NCI-H2107 treated with DMSO at 0.1 percent for 48 hours (cell line): Measurements from ENCODE around the gene GBP2.
"Not testable (repeated sequence)": the region's sequence is repeated elsewhere in the genome, so short reads cannot be mapped to it uniquely, and the experiment has no call there.

ENCODE experiments used
- DNase-seq: peaks from one replicate; lab custom pipeline; 2025; ENCODE audit not compliant: unreplicated experiment; lab: John Stamatoyannopoulos, UW

Gene GBP2

DNA sequence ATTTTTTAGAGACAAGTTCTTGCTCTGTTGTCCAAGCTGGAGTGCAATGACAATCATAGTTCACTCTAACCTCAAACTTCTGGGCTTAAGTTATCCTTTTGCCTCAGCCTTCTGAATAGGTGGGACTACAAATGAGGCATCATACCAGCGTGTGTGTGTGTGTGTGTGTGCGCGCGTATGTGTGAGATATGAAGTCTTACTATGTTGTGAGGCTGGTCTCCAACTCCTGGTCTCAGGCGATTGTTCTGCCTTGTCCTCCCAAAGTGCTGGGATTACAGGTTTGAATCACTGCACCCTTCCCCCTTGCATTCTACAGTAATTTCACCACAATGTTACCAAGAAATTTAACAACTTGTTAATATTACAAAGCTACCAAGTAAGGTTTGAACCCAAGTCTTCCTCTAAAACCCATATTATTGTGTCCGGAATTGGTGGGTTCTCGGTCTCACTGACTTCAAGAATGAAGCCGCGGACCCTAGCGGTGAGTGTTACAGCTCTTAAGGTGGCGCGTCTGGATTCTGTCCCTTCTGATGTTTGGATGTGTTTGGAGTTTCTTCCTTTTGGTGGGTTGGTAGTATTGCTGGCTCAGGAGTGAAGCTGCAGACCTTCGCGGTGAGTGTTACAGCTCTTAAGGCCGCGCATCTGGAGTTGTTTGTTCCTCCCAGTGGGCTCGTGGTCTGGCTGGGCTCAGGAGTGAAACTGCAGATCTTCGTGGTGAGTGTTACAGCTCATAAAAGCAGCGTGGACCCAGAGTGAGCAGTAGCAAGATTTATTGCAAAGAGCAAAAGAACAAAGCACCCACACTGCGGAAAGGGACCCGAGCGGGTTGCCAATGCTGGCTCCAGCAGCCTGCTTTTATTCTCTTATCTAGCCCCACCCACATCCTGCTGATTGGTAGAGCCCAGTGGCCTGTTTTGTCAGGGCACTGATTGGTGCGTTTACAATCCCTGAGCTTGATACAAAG lies 970 bp upstream of the GBP2 start:
- DNase-seq: not testable (repeated sequence)

DNA sequence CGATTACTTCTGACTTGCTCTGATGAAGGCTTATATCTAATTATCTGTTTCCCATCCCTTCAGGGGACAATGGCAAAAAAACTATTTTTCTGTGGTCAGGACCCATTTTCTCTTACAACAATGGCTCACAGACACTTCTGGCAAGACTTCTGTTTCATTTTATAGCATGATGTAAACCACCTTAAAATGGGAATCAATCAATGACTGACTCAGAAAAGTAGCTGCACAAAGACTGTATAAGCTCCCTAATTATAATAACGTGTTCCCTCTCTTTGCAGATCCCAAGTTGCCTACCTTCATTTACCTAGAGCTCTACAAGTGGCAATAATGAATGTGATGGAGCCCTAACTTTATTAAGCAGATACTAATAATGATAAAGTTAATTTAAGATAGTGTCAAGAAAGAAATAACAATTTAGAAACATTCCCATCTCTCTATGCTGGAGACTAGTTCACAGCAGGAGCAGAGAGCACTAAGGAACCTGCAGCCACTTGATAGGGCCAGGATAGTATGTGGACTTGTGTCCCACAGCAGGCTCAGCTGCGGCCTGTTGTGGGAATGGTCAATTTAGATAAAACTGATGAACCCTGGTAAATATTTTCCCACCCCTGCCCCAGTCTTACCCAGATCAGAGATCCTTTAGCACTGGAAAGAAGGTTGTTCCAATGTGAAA lies 538 bp downstream of the GBP2 start:
- DNase-seq: no peak

DNA sequence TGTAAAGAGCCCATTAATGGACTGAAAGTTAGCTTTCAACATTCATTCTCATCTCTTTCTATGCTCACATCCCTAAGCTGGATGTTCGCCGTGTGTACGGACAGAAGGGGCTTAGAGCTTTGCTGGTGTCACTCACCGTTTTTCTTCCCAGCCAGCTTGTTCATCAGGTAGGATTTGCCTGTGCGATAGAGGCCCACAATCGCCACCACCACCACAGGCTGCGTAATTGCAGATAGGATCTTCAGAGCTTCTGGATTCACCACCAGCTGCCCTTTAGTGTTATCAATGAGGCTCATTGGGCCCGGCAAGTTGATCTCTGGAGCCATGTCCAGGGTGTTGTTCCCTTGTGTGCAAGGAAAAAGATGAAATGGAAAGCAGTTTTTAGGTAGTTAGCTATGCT lies 4.3 kb downstream of the GBP2 start:
- no peak for DNase-seq

DNA sequence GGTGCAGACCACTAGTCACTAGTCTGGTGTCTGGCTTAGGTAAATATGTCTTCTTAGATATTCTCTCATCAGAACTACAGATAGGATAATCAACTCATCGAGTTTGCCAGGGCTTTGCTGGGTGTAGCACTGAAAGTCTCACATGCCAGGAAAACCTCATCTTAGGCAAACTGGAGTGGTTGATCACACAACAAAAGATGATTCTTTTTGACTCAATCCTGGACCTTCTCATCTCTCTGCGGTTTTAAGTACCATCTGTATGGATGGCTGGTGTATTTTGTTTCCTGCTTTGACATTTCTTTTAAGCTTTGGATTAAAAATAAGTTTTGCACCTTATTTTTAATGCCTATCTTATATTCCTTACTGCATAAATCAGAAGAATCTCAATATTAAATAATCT lies 11.3 kb downstream of the GBP2 start:
- no peak for DNase-seq

DNA sequence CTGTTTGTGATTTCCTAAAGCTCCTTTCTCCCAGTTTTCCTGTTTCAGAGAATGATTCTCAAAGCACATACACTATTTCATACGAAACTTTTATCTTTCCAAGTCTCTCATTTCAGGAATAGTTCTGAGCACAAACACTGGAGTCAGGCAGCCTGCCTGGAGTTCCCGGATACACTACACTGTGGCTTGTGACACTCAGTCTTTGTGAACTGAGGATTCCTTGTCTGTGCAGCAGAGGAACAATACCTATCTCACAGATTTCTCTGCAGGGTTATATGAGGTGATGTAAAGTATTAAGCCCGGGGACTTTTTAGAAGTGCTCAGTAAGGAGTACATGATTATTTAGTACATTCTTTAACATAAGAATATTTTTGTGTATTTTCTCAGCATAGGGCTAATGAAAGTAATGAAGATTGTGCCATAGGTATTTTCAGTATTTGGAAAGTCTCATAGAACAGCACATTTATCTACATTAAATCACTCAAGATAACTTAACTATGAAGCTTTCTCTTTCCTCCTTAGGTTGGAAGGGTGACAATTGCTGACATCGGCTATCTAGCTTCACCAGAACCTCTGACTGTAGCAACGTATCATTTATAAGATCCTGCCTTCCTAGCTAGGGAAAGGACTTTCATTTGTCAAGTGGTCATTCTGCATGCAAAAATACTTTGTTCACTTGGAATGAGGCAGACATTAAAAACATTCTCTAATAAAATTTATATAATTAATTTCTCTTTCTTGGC lies 12.9 kb downstream of the GBP2 start:
- DNase-seq: no peak

DNA sequence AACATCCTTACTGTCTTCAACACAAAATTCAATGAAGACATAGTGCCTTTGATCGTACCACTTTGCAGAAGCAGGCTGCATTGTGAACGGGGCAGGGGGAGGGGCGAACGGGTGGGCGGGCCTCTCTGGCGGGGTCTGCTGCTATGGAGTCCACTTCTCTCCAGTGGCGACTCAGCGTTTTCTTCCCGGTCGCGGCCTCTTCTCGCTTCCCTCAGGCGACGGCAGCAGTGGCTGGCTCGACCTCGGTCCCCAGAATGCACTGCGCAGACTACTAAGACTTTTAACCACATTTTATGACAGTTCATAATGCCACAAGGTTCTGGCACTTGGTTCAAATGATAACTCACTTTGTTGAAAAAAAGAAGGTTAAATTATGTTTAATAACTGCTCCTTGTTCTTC lies 21.2 kb downstream of the GBP2 start:
- no peak for DNase-seq

DNA sequence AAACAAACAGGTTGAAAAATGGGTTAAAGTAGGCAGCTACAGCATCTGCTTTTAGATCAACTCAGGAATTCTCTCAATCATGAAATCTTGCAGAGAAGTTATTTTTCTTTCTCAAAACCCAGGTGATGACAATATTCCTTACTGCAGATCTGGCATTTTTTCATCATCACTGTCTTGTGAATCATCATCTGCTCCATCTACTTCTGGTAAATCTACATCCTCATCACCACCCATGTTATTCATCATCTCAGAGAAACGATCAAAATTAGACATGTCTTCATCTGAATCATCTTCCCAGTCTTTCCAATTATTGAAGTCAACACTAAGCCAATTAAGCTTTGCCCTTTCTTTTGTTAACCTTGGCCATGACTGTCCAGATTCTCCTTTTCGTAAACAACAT lies 21.8 kb downstream of the GBP2 start:
- no peak for DNase-seq

DNA sequence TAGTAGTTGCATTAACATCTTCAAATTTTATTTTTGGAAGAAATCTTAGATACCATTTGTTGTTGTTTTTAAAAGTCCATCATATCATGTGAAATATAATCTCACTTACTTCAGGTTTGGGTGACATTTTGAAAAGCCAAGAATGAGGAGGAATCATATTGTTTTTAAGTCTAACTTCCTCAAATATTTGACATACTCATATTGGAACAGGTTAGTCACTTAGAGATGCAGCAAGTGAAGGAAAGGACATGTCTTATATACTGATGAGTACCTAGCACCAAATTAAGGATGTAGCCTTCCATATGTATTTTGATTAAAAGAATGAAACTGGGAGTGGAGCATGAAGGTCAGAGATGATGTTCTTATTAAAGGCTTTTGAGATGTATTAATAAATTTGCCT lies 23.9 kb downstream of the GBP2 start:
- no peak for DNase-seq

DNA sequence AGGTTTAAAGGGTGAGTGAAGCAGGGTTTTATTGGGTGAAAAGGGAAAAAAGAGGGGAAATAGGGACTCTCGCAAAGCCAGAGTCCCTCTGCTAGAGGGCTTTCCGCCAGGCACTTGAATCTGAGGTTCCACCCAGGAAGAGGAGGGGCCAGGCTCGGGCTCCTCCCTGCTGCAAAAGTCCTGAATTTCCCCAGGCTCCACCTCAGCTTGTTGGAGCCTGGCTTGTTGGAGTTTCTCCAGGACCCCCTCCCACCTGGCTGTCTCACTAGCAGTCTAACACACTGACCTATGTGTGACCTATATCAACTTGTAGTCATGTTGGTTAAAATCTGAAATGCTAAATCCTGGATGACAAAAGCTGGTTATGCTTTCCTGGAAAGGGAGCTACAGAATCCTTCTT lies 25.5 kb downstream of the GBP2 start:
- no peak for DNase-seq

DNA sequence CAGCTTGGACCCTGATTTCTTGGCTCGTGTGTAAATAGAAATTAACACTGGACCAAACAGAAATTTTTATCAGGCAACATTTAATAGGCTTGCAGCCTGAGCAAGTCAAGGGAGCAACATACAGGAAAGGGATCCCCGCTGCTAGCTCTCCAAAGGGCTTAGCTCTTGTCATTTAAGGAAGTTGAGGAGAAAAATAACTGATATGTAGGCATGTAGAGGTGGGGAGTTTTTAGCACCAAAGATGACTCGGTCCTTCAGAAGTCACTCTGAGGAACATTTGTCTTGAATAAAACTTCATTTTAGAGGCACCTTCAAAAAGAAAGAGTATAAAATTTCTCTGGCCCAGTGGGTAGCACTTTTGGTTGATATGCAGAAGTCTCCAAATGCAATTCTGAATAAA lies 27.1 kb downstream of the GBP2 start:
- no peak for DNase-seq

DNA sequence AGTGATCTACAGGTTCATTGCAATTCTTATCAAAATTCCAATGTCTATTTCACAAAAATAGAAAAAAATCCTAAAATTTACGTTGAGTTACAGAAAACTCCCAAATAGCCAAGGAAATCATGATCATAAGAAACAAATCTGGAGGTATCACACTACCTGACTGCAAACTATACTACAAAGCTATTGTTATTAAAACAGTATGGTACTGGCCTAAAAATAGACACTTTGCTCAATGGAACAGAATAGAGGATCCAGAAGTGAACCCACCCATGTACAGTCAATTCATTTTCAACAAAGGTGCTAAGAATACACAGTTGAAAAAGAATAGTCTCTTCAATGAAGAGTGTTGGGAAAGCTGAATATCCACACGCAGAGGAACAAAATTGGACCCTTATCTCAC lies 30.2 kb downstream of the GBP2 start:
- DNase-seq: no peak

DNA sequence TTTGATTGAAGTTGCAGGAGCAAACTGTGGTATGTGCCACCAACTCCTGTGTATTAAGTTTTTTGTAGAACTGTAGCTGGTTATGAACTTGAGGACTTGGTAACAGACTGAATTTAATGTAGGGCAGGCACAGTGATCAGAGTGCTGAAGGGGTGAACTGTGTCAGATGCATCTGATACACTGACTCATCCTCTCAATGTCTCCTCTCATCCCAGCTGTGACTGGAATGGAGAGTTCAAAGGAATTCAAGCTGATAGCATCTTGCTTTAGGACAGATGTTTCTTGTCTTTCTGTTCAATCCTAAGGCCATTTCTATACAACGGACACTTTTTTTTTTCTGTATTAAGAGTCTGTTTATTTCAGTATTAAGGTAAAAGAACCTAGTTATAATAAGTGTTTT lies 36.0 kb downstream of the GBP2 start:
- DNase-seq: no peak

DNA sequence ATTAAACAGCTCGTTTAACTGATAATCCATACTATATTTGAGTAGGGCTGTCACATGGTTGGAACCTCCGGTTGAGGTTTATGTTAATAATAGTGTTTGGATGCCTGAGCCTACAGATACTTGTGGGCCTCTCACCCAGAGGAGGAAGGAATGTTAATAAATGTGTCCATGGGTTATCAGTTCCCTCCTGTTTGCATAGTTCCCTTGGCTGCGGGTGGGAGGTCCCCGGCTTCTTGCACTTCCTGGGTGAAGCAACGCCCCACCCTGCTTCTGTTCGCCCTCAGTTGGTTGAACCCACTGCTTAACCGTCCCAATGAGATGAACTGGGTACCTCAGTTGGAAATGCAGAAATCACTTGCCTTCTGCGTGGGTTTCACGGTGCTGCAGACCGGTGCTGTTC lies 37.3 kb downstream of the GBP2 start:
- DNase-seq: no peak

DNA sequence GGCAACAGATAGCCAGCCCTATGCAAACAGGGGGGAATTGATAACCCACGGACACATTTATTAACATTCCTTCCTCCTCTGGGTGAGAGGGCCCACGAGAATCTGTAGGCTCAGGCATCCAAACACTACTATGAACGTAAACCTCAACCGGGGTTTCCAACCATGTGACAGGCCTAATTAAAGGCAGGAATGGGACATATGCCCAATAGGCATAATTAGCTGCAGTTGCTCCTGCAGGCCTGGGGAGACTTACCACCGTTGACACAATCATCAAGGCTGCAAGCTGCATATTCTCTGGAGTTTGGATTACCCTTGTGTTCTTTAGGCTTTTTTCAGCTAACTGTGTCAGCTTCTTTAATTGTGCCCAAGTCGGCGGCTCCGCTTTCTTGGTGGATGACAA lies 38.7 kb downstream of the GBP2 start:
- no peak for DNase-seq

DNA sequence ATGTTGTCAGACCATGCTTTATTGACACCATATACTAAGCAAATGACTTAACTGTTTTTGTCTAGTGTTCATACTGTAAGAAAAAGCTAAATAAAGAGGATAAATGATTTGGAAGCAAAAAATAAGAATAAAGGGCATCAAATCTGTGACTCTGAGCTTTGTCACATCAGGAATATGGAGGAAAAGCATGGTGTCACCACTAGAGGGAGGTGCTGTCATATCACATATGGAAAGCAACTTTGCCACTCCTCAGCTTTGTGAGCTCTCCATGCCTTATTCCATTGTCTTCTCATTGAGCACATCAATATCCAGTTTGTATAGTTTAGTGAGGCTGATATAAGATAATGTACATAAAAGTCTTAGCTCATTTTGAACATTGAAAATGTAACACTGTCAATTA lies 40.1 kb downstream of the GBP2 start:
- peak; percentile 78 for DNase-seq

DNA sequence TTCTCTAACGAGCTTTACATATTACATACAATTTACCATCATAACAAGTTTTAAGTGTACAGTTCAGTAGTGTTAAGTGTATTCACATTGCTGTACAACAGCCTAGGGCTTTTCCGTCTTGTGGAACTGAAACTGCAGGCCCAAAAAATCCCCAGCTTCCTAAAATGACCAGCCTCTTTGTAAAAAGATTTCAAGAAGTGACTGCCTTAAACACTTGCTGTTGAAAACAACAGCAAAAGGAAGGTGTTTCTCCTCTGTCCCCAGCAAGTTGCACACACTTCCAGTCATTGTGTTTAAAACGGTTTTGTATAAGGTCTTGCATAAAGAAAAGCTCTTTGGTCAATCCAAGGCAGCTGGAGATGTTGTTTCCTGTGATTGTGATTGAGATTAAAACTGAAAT lies 44.9 kb downstream of the GBP2 start:
- DNase-seq: no peak

DNA sequence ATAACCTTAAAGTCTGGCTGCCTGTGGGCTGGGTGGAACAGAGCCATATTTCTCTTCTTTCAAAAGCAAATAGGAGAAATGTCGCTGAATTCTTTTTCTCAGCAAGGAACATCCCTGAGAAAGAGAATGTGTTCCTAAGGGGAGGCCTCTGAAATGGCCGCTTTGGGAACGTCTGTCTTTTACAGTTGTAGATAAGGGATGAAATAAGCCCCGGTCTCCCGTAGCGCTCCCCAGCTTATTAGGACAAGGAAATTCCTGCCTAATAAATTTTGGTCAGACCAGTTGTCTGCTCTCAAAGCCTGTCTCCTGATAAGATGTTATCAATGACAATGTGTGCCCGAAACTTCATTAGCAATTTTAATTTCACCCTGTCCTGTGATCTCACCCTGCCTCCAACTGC lies 45.8 kb downstream of the GBP2 start:
- not testable (repeated sequence) for DNase-seq

DNA sequence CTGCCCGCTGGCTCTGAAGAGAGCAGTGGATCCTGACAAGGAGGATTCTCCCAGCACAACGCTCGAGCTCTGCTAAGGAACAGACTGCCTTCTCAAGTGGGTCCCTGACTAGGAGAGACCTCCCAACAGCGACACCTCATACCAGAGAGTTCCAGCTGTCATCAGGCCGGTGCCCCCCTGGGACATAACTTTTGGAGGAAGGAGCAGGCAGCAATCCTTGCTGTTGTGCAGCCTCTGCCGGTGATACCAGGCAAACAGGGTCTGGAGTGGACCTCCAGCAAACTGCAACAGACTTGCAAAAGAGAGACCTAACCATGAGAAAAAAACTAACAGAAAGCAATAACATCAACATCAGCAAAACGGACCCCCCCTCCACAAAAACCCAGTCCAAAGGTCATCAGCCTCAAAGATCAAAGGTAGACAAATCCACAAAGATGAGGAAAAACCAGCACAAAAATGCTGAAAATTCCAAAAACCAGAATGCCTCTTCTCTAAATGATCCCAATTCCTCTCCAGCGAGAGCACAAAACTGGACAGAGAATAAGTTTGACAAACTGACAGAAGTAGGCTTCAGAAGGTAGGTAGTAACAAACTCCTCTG lies 53.3 kb downstream of the GBP2 start:
- not testable (repeated sequence) for DNase-seq

DNA sequence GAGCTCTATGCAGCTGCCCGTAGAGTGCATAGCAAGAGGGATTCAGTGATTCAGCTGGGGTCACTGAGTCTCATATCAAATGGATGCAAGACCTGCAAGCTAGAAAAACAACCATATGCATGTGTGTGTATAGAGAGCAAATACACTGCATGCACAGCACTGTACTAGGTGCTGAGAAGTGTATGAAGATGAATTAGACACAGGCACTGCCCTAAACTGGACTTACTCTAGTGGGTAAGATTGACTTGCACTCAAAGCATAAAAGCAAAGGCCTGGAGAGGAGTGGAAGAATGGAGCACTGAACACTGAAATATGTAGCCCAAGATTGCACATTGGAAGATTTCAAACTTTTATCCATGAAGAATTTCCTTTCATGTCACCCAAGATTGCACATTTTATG lies 55.4 kb downstream of the GBP2 start:
- DNase-seq: no peak

DNA sequence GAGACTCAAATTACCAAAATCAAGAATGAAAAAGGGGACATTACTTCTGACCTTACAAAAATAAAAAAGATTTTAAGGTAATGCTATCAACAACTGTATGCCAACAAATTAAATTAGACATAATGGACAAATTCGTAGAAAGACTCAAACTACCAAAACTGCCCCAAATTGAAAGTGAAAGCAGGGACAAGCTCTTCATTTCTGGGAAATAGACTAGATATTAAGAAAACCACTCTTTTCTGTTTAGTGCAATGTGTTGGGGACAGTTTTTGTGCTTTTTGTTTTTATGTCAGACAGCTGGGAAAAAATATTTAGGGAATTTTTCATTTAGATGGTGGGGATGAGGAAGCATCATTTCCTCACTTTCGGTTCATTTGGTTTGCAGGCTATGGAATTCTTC lies 56.0 kb downstream of the GBP2 start:
- no peak for DNase-seq

DNA sequence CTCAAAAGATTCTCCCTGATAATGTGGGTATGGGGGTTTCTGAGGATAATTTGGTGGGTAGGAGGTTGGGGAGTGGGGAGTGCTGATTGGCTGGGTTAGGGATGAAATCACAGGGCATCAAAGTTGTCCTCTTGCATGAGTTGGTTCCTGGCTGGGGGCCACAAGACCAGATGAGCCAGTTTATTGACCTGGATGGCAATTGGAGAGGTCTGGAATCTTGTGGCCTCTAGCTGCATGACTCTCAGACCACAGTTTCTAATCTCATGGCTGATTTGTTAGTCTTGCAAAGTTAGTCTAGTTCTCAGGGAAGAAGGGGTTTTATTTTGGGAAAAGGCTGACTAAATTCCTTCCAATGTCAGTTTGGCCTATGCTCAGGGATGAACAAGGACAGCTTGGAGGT lies 57.6 kb downstream of the GBP2 start:
- no peak for DNase-seq
